ENCODE results near the gene ANKRD53. TPM values are rescaled to one million over a fixed set of nuclear protein-coding genes. Genes with fewer than 3 reads are reported as not detected.

ANKRD53 gene
- total and polyA plus RNA-seq, 9 of the 15 experiments (the other 6 are each of a cell fraction or from before 2014, with no cell fraction given): 0.18 TPM; not detected in 8

DNA sequence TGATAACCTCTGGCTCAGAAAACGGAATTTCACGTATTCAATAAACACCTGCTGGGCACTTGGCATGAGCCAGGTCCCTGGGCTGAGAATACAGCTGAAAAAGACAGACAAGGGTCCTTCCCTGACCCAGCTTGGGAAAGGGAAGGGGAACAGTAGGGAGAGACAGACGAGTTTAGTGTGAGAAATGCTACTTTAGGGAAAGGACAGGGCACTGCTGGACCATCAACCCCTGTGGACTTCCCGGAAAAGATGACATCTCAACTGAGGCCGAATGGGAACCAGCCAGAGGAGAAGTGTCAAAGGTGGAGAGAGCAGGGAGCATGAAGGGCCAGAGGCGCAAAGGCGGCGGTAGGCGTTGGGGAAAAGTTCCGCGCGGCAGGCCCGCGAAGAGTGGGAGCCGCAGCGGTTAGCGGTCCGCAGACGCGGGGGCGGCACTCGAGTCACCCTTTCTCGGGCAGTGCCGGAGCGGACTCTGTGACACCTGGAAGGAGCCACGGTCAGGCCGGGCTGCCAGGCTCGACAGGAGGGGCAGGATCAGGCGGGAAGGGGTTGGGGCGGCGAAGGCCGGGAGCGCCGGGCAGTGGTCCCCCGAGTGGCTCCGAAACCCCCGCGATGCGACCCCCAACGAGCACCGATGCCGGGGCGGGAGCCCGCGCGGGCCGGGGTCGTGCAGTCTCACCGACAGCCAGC is 15.7 kb downstream of the ANKRD53 start (continued):
- TF ChIP-seq ATF7 (IDR thresholded peaks at IDR 0.05) (0 out of 2 replicates have a peak, but pooled peaks have one; percentile 12), MEIS2 (IDR thresholded peaks at IDR 0.05; ENCODE audit: partially characterized antibody) (no peak), ZNF696 (CRISPR knock-in tag; conservative IDR thresholded peaks at IDR 0.05) (no peak), SMARCA4 (IDR thresholded peaks at IDR 0.05) (0 out of 2 replicates have a peak, but pooled peaks have one; percentile 31), PHB (CRISPR knock-in tag; IDR thresholded peaks at IDR 0.05) (no peak), NR2F6 (CRISPR knock-in tag; IDR thresholded peaks at IDR 0.05) (no peak), HNRNPLL (IDR thresholded peaks at IDR 0.05; ENCODE audit: low read depth, low read length, poor library complexity, severe bottlenecking) (no peak), XRCC4 (IDR thresholded peaks at IDR 0.05; ENCODE audit: extremely low read depth, insufficient read depth, insufficient read length) (no peak), ZNF324 (CRISPR knock-in tag; IDR thresholded peaks at IDR 0.05) (no peak), HNRNPUL1 (IDR thresholded peaks at IDR 0.05; ENCODE audit: low read length) (no peak), MXI1 (IDR thresholded peaks at IDR 0.05; ENCODE audit: low read depth, low read length) (no peak), ZZZ3 (IDR thresholded peaks at IDR 0.05) (no peak), GTF2A2 (tag; IDR thresholded peaks at IDR 0.05) (no peak), BRCA1 (IDR thresholded peaks at IDR 0.05) (no peak), BRCA1 (CRISPR knock-in tag; IDR thresholded peaks at IDR 0.05) (no peak), TBL1XR1 (IDR thresholded peaks at IDR 0.05; ENCODE audit: low read length in 2 of 2) (no peak), ZNF174 (CRISPR knock-in tag; IDR thresholded peaks at IDR 0.05) (no peak), ZNF239 (CRISPR knock-in tag; IDR thresholded peaks at IDR 0.05) (no peak)
- TF ChIP-seq, protein P1, sequence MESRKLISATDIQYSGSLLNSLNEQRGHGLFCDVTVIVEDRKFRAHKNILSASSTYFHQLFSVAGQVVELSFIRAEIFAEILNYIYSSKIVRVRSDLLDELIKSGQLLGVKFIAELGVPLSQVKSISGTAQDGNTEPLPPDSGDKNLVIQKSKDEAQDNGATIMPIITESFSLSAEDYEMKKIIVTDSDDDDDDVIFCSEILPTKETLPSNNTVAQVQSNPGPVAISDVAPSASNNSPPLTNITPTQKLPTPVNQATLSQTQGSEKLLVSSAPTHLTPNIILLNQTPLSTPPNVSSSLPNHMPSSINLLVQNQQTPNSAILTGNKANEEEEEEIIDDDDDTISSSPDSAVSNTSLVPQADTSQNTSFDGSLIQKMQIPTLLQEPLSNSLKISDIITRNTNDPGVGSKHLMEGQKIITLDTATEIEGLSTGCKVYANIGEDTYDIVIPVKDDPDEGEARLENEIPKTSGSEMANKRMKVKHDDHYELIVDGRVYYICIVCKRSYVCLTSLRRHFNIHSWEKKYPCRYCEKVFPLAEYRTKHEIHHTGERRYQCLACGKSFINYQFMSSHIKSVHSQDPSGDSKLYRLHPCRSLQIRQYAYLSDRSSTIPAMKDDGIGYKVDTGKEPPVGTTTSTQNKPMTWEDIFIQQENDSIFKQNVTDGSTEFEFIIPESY (CRISPR knock-in tag; IDR thresholded peaks at IDR 0.05): no peak
- TF ChIP-seq, protein P2, sequence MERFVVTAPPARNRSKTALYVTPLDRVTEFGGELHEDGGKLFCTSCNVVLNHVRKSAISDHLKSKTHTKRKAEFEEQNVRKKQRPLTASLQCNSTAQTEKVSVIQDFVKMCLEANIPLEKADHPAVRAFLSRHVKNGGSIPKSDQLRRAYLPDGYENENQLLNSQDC (CRISPR knock-in tag; IDR thresholded peaks at IDR 0.05): no peak
- TF ChIP-seq, protein P3, sequence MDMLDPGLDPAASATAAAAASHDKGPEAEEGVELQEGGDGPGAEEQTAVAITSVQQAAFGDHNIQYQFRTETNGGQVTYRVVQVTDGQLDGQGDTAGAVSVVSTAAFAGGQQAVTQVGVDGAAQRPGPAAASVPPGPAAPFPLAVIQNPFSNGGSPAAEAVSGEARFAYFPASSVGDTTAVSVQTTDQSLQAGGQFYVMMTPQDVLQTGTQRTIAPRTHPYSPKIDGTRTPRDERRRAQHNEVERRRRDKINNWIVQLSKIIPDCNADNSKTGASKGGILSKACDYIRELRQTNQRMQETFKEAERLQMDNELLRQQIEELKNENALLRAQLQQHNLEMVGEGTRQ (CRISPR knock-in tag; IDR thresholded peaks at IDR 0.05): no peak
- TF ChIP-seq, protein P4, sequence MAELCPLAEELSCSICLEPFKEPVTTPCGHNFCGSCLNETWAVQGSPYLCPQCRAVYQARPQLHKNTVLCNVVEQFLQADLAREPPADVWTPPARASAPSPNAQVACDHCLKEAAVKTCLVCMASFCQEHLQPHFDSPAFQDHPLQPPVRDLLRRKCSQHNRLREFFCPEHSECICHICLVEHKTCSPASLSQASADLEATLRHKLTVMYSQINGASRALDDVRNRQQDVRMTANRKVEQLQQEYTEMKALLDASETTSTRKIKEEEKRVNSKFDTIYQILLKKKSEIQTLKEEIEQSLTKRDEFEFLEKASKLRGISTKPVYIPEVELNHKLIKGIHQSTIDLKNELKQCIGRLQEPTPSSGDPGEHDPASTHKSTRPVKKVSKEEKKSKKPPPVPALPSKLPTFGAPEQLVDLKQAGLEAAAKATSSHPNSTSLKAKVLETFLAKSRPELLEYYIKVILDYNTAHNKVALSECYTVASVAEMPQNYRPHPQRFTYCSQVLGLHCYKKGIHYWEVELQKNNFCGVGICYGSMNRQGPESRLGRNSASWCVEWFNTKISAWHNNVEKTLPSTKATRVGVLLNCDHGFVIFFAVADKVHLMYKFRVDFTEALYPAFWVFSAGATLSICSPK (IDR thresholded peaks at IDR 0.05; ENCODE audit: borderline replicate concordance): no peak
- TF ChIP-seq, protein P5, sequence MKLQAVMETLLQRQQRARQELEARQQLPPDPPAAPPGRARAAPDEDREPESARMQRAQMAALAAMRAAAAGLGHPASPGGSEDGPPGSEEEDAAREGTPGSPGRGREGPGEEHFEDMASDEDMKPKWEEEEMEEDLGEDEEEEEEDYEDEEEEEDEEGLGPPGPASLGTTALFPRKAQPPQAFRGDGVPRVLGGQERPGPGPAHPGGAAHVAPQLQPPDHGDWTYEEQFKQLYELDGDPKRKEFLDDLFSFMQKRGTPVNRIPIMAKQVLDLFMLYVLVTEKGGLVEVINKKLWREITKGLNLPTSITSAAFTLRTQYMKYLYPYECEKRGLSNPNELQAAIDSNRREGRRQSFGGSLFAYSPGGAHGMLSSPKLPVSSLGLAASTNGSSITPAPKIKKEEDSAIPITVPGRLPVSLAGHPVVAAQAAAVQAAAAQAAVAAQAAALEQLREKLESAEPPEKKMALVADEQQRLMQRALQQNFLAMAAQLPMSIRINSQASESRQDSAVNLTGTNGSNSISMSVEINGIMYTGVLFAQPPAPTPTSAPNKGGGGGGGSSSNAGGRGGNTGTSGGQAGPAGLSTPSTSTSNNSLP (IDR thresholded peaks at IDR 0.05; ENCODE audit: borderline replicate concordance, low read depth, low read length): no peak

Data from K562 (cell line).